WTC11 (cell line): Measurements from ENCODE around the gene FBXO15. TPM values are rescaled to one million over a fixed set of nuclear protein-coding genes. Genes with fewer than 3 reads are reported as not detected.

ENCODE experiments used
- ATAC-seq: fragments of 200-7000 bp; cut with Tn5 transposase; 2 replicates; pipeline ENCODE4 v1.10.0; 2021; ENCODE audit warnings: mild to moderate bottlenecking, moderate library complexity
- CTCF ChIA-PET: fragments of 300-600 bp; sonication (Branson Sonifier 250); formaldehyde crosslinking; loops from one replicate; lab custom pipeline; 2021; ENCODE audit warnings: antibody characterized with exemption; lab: Charles Lee
- POLR2A ChIA-PET: fragments of 350-600 bp; sonication (Branson Sonifier 250); formaldehyde crosslinking; loops from one replicate; lab custom pipeline; 2021; ENCODE audit warnings: antibody characterized with exemption; lab: Charles Lee
- DNase-seq: peaks from one replicate; pipeline ENCODE4 v3.0.0; 2021; ENCODE audit warnings: low spot score
- H3K27ac Mint-ChIP-seq: 2 replicates; pipeline ENCODE4 v1.8.0; 2021; ENCODE audit warnings: mixed read lengths
- H3K27me3 Mint-ChIP-seq: 2 replicates; pipeline ENCODE4 v1.8.0; 2021; ENCODE audit warnings: low read depth, mild to moderate bottlenecking, moderate library complexity, mixed read lengths
- H3K36me3 Mint-ChIP-seq: 2 replicates; pipeline ENCODE4 v1.8.0; 2021; ENCODE audit warnings: mixed read lengths
- H3K4me1 Mint-ChIP-seq: 2 replicates; pipeline ENCODE4 v1.8.0; 2022; ENCODE audit warnings: mixed read lengths
- H3K4me3 Mint-ChIP-seq: 2 replicates; pipeline ENCODE4 v1.8.0; 2021; ENCODE audit warnings: mild to moderate bottlenecking, moderate library complexity, mixed read lengths
- H3K9me3 Mint-ChIP-seq: 2 replicates; pipeline ENCODE4 v1.8.0; 2021; ENCODE audit warnings: mixed read lengths
- CDX4 ChIP-seq: fragments of 250-450 bp; sonication (Bioruptor Pico); IDR thresholded peaks from 2 replicates; pipeline ENCODE4 v1.9.0; 2021; ENCODE audit warnings: moderate library complexity, mild to moderate bottlenecking, inconsistent platforms, borderline replicate concordance
- ESRRA ChIP-seq: sonication (generic); formaldehyde crosslinking; IDR thresholded peaks from 2 replicates; pipeline ENCODE4 v1.8.1; 2022; ENCODE audit warnings: mild to moderate bottlenecking, missing genetic modification reagents, borderline replicate concordance
- ETV6 ChIP-seq: sonication (generic); formaldehyde crosslinking; IDR thresholded peaks from 2 replicates; pipeline ENCODE4 v1.8.1; 2022; ENCODE audit warnings: mild to moderate bottlenecking, missing genetic modification reagents
- FOXK1 ChIP-seq: sonication (generic); formaldehyde crosslinking; IDR thresholded peaks from 2 replicates; pipeline ENCODE4 v1.8.0; 2022; ENCODE audit warnings: mild to moderate bottlenecking, moderate library complexity, missing genetic modification reagents
- GTF2I ChIP-seq: fragments of 250-450 bp; sonication (Bioruptor Pico); conservative IDR thresholded peaks from 2 replicates; pipeline ENCODE4 v1.4.0; 2021; ENCODE audit warnings: mild to moderate bottlenecking
- HMGA2 ChIP-seq: fragments of 250-450 bp; sonication (Bioruptor Pico); IDR thresholded peaks from 2 replicates; pipeline ENCODE4 v1.4.0; 2021; ENCODE audit warnings: mild to moderate bottlenecking, moderate library complexity
- HMGXB4 ChIP-seq: sonication (generic); formaldehyde crosslinking; IDR thresholded peaks from 2 replicates; pipeline ENCODE4 v1.8.1; 2023; ENCODE audit warnings: mild to moderate bottlenecking, moderate library complexity, missing genetic modification reagents
- IRF1 ChIP-seq: sonication (generic); formaldehyde crosslinking; IDR thresholded peaks from 2 replicates; pipeline ENCODE4 v1.8.0; 2023; ENCODE audit warnings: missing genetic modification reagents
- IRF2 ChIP-seq: sonication (generic); formaldehyde crosslinking; IDR thresholded peaks from 2 replicates; pipeline ENCODE4 v1.8.0; 2022; ENCODE audit warnings: low read depth, missing genetic modification reagents, borderline replicate concordance
- JUN ChIP-seq: sonication (generic); formaldehyde crosslinking; IDR thresholded peaks from 2 replicates; pipeline ENCODE4 v1.8.0; 2023; ENCODE audit warnings: mild to moderate bottlenecking, missing genetic modification reagents
- MAX ChIP-seq: sonication (generic); formaldehyde crosslinking; IDR thresholded peaks from 2 replicates; pipeline ENCODE4 v1.8.0; 2022; ENCODE audit warnings: mild to moderate bottlenecking, missing genetic modification reagents
- NFATC4 ChIP-seq: fragments of 250-450 bp; sonication (Bioruptor Pico); IDR thresholded peaks from 2 replicates; pipeline ENCODE4 v1.9.0; 2021; ENCODE audit warnings: mild to moderate bottlenecking
- NR1H2 ChIP-seq: sonication (generic); formaldehyde crosslinking; IDR thresholded peaks from 2 replicates; pipeline ENCODE4 v1.9.0; 2021; ENCODE audit warnings: mild to moderate bottlenecking, moderate library complexity, missing genetic modification reagents
- PRDM15 ChIP-seq: sonication (generic); formaldehyde crosslinking; IDR thresholded peaks from 2 replicates; pipeline ENCODE4 v1.8.0; 2022; ENCODE audit warnings: missing genetic modification reagents
- RELA ChIP-seq: sonication (generic); formaldehyde crosslinking; IDR thresholded peaks from 2 replicates; pipeline ENCODE4 v1.8.1; 2022; ENCODE audit warnings: missing genetic modification reagents, mild to moderate bottlenecking, borderline replicate concordance
- TCF7 ChIP-seq: sonication (generic); formaldehyde crosslinking; IDR thresholded peaks from 2 replicates; pipeline ENCODE4 v1.8.0; 2022; ENCODE audit warnings: mild to moderate bottlenecking, low read depth, missing genetic modification reagents, moderate library complexity
- TP53 ChIP-seq: sonication (generic); formaldehyde crosslinking; IDR thresholded peaks from 2 replicates; pipeline ENCODE4 v1.8.1; 2023; ENCODE audit warnings: mild to moderate bottlenecking, missing genetic modification reagents
- USF1 ChIP-seq: sonication (generic); formaldehyde crosslinking; IDR thresholded peaks from 2 replicates; pipeline ENCODE4 v1.8.0; 2022; ENCODE audit warnings: mild to moderate bottlenecking, missing genetic modification reagents
- ZBTB43 ChIP-seq: sonication (generic); formaldehyde crosslinking; IDR thresholded peaks from 2 replicates; pipeline ENCODE4 v1.8.1; 2023; ENCODE audit warnings: mild to moderate bottlenecking, missing genetic modification reagents
- ZNF263 ChIP-seq: sonication (generic); formaldehyde crosslinking; IDR thresholded peaks from 2 replicates; pipeline ENCODE4 v1.8.1; 2022; ENCODE audit warnings: low read depth, mild to moderate bottlenecking, moderate library complexity, missing genetic modification reagents
- ZNF423 ChIP-seq: fragments of 250-450 bp; sonication (Bioruptor Pico); IDR thresholded peaks from 2 replicates; pipeline ENCODE4 v2.1.2; 2022; ENCODE audit warnings: mild to moderate bottlenecking, moderate library complexity
- ZNF425 ChIP-seq: fragments of 250-450 bp; sonication (Bioruptor Pico); conservative IDR thresholded peaks from 2 replicates; pipeline ENCODE4 v1.9.0; 2021; ENCODE audit warnings: mild to moderate bottlenecking
- ZNF671 ChIP-seq: fragments of 250-450 bp; sonication (Bioruptor Pico); IDR thresholded peaks from 2 replicates; pipeline ENCODE4 v1.8.0; 2021; ENCODE audit warnings: mild to moderate bottlenecking
- total RNA-seq: library from RNA; stranded (reverse); gene quantifications from 3 replicates; pipeline ENCODE4 v1.2.3, GENCODE V29; 2021
- TF ChIP-seq, protein P1 (sequence below): sonication (generic); formaldehyde crosslinking; conservative IDR thresholded peaks from 2 replicates; pipeline ENCODE4 v1.8.1; 2022; ENCODE audit warnings: mild to moderate bottlenecking, missing genetic modification reagents

The FBXO15 gene
- total RNA-seq, 1 experiment from 2014 or later: 0.96 TPM

- ChIA-PET POLR2A (no interaction called here), CTCF (no interaction called here)
- Mint-ChIP-seq H3K36me3 (peaks cover 3% of the 10 kb centered on the region), H3K27me3 (peaks cover 16% of the 10 kb centered on the region), H3K4me3 (peak overlapping the region; percentile 98), H3K27ac (no peak overlapping the region), H3K4me1 (peaks cover 26% of the 10 kb centered on the region), H3K9me3 (no peaks in the 10 kb centered on the region)
- TF ChIP-seq ZBTB43 (no peak), ZNF263 (CRISPR knock-in tag) (no peak), TP53 (0 out of 2 replicates have a peak, but pooled peaks have one; percentile 50), IRF1 (CRISPR knock-in tag) (no peak), CDX4 (CRISPR knock-in tag) (no peak), ZNF423 (CRISPR knock-in tag) (peak; percentile 95), FOXK1 (CRISPR knock-in tag) (no peak)
- TF ChIP-seq, protein P1, sequence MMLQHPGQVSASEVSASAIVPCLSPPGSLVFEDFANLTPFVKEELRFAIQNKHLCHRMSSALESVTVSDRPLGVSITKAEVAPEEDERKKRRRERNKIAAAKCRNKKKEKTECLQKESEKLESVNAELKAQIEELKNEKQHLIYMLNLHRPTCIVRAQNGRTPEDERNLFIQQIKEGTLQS: no peak
- DNase-seq (no peak), ATAC-seq (no peak)
Observed at GRCh38 chr18:74147491-74147778, 199 bp downstream of the FBXO15 start.

DNA sequence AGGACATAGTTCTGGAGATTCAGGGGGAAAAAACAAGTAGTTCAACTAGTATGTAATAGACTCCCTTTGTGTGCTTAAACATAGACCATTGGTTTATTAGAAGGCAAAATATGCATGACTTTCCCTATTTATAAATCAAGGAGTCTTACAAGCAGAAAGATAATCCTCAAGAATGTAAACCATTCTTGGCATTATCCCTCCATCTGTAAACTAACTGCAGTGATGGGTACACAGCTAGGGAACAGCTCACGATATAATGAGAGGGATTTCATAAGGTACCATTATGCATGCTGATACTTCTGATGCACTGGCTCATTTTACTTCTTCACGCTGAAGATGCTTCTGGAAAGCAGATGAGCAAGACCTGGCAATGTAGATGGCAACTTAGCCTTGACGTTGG, 878 bp downstream of the FBXO15 start:
- Mint-ChIP-seq H3K36me3 (peaks cover 3% of the 10 kb centered on the region), H3K4me3 (peak overlapping the region; percentile 98), H3K27ac (no peak overlapping the region), H3K27me3 (peaks cover 16% of the 10 kb centered on the region), H3K4me1 (peaks cover 32% of the 10 kb centered on the region), H3K9me3 (no peaks in the 10 kb centered on the region)
- CTCF ChIA-PET: no interaction called here
- no peak for ATAC-seq
- POLR2A ChIA-PET: no interaction called here
- DNase-seq: no peak
- TF ChIP-seq MAX (CRISPR knock-in tag): no peak
- TF ChIP-seq RELA (CRISPR knock-in tag): no peak
- TF ChIP-seq USF1 (CRISPR knock-in tag): no peak
- TF ChIP-seq TCF7: no peak
- TF ChIP-seq HMGA2: no peak
- TF ChIP-seq IRF1 (CRISPR knock-in tag): no peak
- no peak for TF ChIP-seq GTF2I (CRISPR knock-in tag)
- TF ChIP-seq ZNF425 (CRISPR knock-in tag): no peak
- no peak for TF ChIP-seq ZNF671 (CRISPR knock-in tag)
- TF ChIP-seq JUN (CRISPR knock-in tag): no peak
- no peak for TF ChIP-seq ESRRA (CRISPR knock-in tag)
- no peak for TF ChIP-seq NR1H2 (CRISPR knock-in tag)
- TF ChIP-seq NFATC4 (CRISPR knock-in tag): no peak
- no peak for TF ChIP-seq HMGXB4 (CRISPR knock-in tag)
- no peak for TF ChIP-seq IRF2
- no peak for TF ChIP-seq ETV6 (CRISPR knock-in tag)
- TF ChIP-seq PRDM15 (CRISPR knock-in tag): no peak
